Esophagus (tissue), 2 donors: ENCODE measurements around the gene RANBP3. TPM values are rescaled to one million over a fixed set of nuclear protein-coding genes. Genes with fewer than 3 reads are reported as not detected.

Experiments
- H3K27ac ChIP-seq, 2 donors: one replicate each; pipeline ENCODE4 v1.5.1; 2013; ENCODE audit warnings: low read depth in 2 of 2, mild to moderate bottlenecking in 2 of 2, inconsistent platforms in 1 of 2, low read length in 1 of 2, moderate library complexity in 1 of 2
- H3K27me3 ChIP-seq, 2 donors: one replicate each; pipeline ENCODE4 v1.6.1; 2013; ENCODE audit warnings: low read length in 2 of 2, control low read depth in 1 of 2, mild to moderate bottlenecking in 1 of 2; ENCODE audit not compliant: insufficient read depth in 2 of 2, control insufficient read depth in 1 of 2
- H3K36me3 ChIP-seq, 2 donors: one replicate each; pipeline ENCODE4 v1.6.1; 2013; ENCODE audit warnings: low read length in 1 of 2; ENCODE audit not compliant: control insufficient read depth in 2 of 2, insufficient read depth in 2 of 2
- H3K4me1 ChIP-seq, 2 donors: one replicate each; pipeline ENCODE4 v1.6.1; 2013; ENCODE audit warnings: low read length in 1 of 2; ENCODE audit not compliant: control insufficient read depth in 2 of 2, insufficient read depth in 2 of 2
- H3K4me3 ChIP-seq, 2 donors: one replicate each; pipeline ENCODE4 v1.5.1; 2013; ENCODE audit warnings: low read length in 2 of 2, mild to moderate bottlenecking in 2 of 2, low read depth in 1 of 2, moderate library complexity in 1 of 2
- H3K9me3 ChIP-seq, 2 donors: one replicate each; pipeline ENCODE4 v1.6.1; 2013; ENCODE audit warnings: mild to moderate bottlenecking in 2 of 2, low read depth in 1 of 2, low read length in 1 of 2, moderate library complexity in 1 of 2; ENCODE audit not compliant: control insufficient read depth in 2 of 2, insufficient read depth in 1 of 2
- WGBS, 2 donors: extraction: QIAGEN DNeasy Blood & Tissue Kit; methylation state at CpG; one replicate each; pipeline ENCODE4 v1.1.7; 2013; 5-methylcytosine and 5-hydroxymethylcytosine counted together
- polyA plus RNA-seq, 2 donors: library from polyadenylated mRNA; stranded (reverse); fragments of 200-250 nt; gene quantifications; one replicate each; pipeline ENCODE4 v1.2.3, GENCODE V29; 2013
- donor health status: healthy with polysubstance abuse.
- donor health status: Bipolar disorder and iron deficiency.

RANBP3 gene
- polyA plus RNA-seq, 2 donors = 25.0 to 34.4 TPM

DNA sequence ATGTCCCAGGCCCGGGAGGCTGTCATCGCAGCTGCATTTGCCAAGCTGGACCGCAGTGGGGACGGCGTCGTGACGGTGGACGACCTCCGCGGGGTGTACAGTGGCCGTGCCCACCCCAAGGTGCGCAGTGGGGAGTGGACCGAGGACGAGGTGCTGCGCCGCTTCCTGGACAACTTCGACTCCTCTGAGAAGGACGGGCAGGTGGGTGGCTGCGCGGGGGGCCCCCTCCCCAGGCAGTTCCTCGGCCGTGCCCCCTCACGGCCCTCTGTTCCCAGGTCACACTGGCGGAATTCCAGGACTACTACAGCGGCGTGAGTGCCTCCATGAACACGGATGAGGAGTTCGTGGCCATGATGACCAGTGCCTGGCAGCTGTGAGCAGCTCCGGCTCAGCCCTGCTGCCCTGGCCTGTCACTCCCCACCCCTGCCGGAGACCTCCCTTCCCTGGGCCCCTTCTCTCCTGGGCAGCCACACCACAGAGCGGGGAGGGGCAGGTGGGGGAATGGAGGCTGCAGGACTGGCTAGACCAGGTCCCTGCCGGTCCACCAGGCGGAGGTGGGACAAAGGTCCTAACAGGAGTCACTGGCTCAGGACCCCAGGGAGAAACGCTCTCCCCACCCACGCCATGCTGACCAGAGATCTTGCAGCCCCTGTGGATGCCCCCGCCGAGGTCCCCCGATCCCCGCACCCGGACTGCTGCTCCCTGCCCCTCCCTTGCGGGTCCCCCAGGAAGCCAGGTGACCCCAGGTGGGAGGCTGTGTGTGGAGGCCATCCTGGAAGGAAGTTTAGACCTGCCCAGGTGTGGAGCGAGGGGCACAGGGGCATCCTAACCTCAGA is 62.8 kb downstream of the RANBP3 start:
- Histone ChIP-seq H3K27ac (no peak overlapping the region), H3K4me3 (no peak overlapping the region), H3K9me3 (no peaks in the 10 kb centered on the region), H3K4me1 (peaks cover 8 to 15% of the 10 kb centered on the region in 2 donors), H3K27me3 (no peaks in the 10 kb centered on the region), H3K36me3 (peaks cover 8 to 42% of the 10 kb centered on the region in 2 donors)
- WGBS, 2 donors = 74 to 84% methylated on average over 42 of the region's 42 CpGs

DNA sequence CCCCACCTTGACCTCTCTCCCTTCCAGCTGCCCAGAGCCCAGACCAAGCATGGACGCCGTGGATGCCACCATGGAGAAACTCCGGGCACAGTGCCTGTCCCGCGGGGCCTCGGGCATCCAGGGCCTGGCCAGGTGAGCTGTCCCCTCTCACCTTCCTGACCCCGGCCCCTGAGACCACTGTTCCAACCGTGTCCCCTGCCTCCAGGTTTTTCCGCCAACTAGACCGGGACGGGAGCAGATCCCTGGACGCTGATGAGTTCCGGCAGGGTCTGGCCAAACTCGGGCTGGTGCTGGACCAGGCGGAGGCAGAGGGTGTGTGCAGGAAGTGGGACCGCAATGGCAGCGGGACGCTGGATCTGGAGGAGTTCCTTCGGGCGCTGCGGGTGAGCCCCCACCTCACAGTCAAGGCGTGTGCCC is 63.6 kb downstream of the RANBP3 start:
- no peaks in the 10 kb centered on the region for H3K9me3 ChIP-seq
- no peak overlapping the region for H3K4me3 ChIP-seq
- WGBS, 2 donors = 63% methylated on average over 22 of the region's 22 CpGs
- no peaks in the 10 kb centered on the region for H3K27me3 ChIP-seq
- peaks cover 8 to 42% of the 10 kb centered on the region in 2 donors for H3K36me3 ChIP-seq
- H3K4me1 ChIP-seq = peaks cover 8 to 19% of the 10 kb centered on the region in 2 donors
- H3K27ac ChIP-seq = peak overlapping the region in 1 of 2 donors; percentile 22

DNA sequence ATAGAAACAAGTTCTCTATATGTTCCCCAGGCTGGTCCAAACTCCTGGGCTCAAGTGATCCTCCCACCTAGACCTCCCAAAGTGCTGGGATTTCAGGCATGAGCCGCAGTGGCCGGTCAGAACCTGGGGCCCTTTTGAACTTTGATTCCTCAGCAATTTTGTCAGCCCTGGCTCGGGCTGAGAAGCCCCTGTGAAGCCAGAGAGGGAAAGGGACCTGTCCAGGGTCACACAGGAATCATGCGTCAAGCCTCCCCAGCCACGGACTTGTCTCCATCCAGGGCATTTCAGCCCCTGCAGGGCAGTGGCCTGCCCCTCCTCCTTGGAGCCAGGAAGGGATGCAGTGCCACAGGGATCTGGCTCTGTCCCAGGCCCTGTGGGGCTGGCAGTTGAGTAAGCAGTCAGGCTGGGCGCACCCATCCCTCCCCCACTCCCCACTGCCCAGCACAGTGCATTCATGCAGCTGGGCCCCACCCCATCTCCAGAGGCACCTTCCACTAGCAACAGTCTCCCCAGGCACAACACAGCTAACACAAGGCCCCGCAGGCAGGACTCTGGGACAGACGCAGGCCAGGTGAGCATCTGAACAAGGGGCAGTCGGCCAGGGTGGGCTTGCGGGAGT is 64.1 kb downstream of the RANBP3 start, which contains the start of gene CAPS:
CAPS (plus strand) TSS at position 516 of the 619 bp plus-strand sequence. CDS start 153 bp downstream, outside the sequence.
- Histone ChIP-seq H3K4me3 (no peak within 1 kb of the TSS), H3K36me3 (peaks cover 12 to 40% of the 10 kb centered on the region in 2 donors), H3K4me1 (peaks cover 8 to 19% of the 10 kb centered on the region in 2 donors), H3K27ac (peak within 1 kb of the TSS in 1 of 2 donors; percentile 22), H3K9me3 (no peaks in the 10 kb centered on the region), H3K27me3 (no peaks in the 10 kb centered on the region)
- WGBS, 2 donors = 62% methylated on average over 10 of the region's 10 CpGs

DNA sequence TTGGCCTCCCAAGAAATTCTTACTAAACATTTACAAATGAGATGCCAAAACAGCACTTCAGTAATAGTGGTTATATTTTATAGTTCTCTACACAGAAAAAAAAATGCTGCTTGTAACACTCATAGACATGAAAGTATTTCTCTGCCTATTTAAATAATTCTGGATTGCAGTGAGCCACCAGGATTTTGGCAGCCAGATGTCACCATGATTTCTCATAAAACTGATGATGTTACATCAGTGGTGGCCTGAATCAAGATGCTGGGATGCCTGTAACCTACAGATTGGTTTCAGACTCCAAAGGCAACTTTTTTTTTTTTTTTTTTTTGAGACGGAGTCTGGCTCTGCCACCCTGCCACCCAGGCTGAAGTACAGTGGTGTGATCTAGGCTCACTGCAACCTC is 66.6 kb downstream of the RANBP3 start:
- Histone ChIP-seq H3K36me3 (peaks cover 9 to 22% of the 10 kb centered on the region in 2 donors), H3K4me3 (no peak overlapping the region), H3K9me3 (no peaks in the 10 kb centered on the region), H3K27ac (no peak overlapping the region), H3K4me1 (peaks cover 8 to 19% of the 10 kb centered on the region in 2 donors), H3K27me3 (no peaks in the 10 kb centered on the region)
- 69 to 91% methylated on average over 1 of the region's 1 CpG for WGBS, 2 donors

DNA sequence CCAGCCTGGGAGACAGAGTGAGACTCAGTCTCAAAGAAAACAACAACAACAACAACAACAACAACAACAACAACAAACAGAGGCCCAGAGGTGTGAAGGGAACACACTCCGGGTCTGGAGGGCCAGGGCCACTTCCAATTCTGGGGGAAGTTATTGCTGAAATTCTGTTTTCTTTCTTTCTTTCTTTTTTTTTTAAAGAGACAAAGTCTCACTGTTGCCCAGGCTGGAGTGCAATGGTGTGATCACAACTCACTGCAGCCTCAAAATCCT is 67.4 kb downstream of the RANBP3 start:
- Histone ChIP-seq H3K4me1 (peaks cover 8 to 17% of the 10 kb centered on the region in 2 donors), H3K4me3 (no peak overlapping the region), H3K9me3 (no peaks in the 10 kb centered on the region), H3K27me3 (no peaks in the 10 kb centered on the region), H3K36me3 (peaks cover 3 to 17% of the 10 kb centered on the region in 2 donors), H3K27ac (no peak overlapping the region)
- WGBS, 2 donors = 89 to 100% methylated on average over 1 of the region's 1 CpG

DNA sequence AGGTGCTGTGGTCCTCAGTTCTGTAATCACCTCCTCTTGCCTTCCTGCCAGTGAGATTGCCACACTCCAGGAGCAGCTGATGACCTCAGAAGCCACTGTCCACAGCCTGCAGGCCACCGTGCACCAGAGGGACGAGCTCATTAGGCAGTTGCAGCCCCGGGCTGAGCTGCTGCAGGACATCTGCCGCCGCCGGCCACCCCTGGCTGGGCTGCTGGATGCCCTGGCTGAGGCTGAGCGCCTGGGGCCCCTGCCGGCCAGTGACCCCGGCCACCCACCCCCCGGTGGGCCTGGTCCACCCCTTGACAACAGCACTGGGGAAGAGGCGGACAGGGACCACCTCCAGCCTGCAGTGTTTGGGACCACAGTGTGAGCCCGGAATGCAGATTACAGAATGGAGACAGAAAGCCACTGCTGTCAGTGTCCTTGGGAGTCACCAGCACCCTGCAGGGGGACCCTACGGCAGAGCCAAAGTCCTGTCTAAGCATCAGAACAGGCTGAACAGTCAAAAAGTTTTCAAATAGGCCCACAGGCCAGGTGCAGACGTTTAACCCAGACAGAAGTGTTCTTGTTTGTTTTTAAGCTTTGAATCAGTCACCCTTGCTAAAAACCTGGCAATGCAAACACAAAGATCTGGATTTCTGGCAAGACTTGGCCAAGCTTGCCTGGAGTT is 69.0 kb downstream of the RANBP3 start:
- Histone ChIP-seq H3K4me1 (peaks cover 2 to 4% of the 10 kb centered on the region in 2 donors), H3K27ac (no peak overlapping the region), H3K36me3 (peaks cover 3 to 8% of the 10 kb centered on the region in 2 donors), H3K4me3 (no peak overlapping the region), H3K9me3 (no peaks in the 10 kb centered on the region), H3K27me3 (no peaks in the 10 kb centered on the region)
- WGBS, 2 donors = 66 to 74% methylated on average over 14 of the region's 14 CpGs

DNA sequence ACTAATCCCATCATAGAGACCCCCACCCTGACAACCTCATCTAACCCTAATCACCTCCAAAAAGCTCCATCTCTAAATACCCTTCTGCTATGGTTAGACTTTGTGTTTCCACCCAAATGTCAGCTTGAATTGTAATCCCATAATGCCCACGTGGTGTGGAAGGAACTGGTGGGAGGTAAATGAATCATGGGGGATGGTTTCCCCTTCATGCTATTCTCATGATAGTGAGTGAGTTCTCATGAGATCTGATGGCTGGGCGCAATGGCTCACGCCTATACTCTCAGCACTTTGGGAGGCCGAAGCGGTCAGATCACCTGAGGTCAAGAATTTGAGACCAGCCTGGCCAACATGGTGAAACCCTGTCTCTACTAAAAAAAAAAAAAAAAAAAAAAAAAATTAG is 70.7 kb downstream of the RANBP3 start:
- H3K27ac ChIP-seq = no peak overlapping the region

DNA sequence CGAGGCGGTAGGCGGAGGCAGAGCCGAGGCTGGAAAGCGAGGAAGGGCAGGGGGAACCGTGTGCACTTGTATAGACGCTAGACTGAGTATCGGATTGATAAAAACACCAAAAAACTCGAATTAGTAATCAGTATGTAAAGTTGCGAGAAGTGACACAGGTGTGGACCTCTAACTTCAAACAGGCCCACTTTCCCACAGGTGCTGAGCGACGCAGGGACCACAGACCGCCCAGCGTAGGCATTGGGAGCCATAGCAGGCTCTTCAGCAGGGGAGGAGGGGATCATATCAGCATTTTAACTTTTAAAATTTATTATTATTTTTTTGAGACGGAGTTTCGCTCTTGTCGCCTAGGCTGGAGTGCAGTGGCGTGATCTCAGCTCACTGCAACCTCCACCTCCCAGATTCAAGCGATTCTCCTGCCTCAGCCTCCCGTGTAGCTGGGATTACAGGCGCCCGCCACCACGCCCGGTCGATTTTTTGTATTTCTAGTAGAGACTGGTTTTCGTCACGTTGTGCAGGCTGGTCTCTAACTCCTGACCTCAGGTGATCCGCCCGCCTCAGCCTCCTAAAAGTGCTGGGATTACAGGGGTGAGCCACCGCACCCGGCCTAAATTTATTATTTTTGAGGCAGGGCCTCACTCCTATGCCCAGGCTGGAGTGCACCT is 72.7 kb downstream of the RANBP3 start:
- Histone ChIP-seq H3K4me3 (peak overlapping the region; percentile 79 to 93), H3K27me3 (no peaks in the 10 kb centered on the region), H3K4me1 (peaks cover 0 to 8% of the 10 kb centered on the region in 2 donors), H3K9me3 (no peaks in the 10 kb centered on the region), H3K27ac (peak overlapping the region; percentile 75 to 92), H3K36me3 (peaks cover 3 to 9% of the 10 kb centered on the region in 2 donors)
- 43 to 45% methylated on average over 31 of the region's 31 CpGs for WGBS, 2 donors

More for the DNA sequence above, 70.7 kb downstream of the RANBP3 start:
- Histone ChIP-seq H3K4me3 (no peak overlapping the region), H3K9me3 (no peaks in the 10 kb centered on the region), H3K27me3 (no peaks in the 10 kb centered on the region), H3K4me1 (peaks cover 0 to 7% of the 10 kb centered on the region in 2 donors), H3K36me3 (peaks cover 3 to 4% of the 10 kb centered on the region in 2 donors)
- WGBS, 2 donors = 63 to 81% methylated on average over 5 of the region's 5 CpGs
